Endothelial cell of umbilical vein (primary cell): Measurements from ENCODE around the gene LYPD5. TPM values are rescaled to one million over a fixed set of nuclear protein-coding genes. Genes with fewer than 3 reads are reported as not detected.
"Not testable (repeated sequence)": the region's sequence is repeated elsewhere in the genome, so short reads cannot be mapped to it uniquely, and the experiment has no call there.

Source experiments
- BruUV-seq: library from RNA; stranded (reverse); fragments of 400-500 nt; replicated peaks from 2 replicates; lab custom pipeline; 2021; lab: Mats Ljungman, UMichigan
- CTCF ChIA-PET: fragments of 300-600, 350-600 bp; sonication (Branson Sonifier 250); formaldehyde crosslinking; loops from one replicate; lab custom pipeline; 2021; ENCODE audit warnings: antibody characterized with exemption, inconsistent platforms; lab: Charles Lee
- POLR2A ChIA-PET: fragments of 300-600, 350-600 bp; sonication (Branson Sonifier 250); formaldehyde crosslinking; loops from one replicate; lab custom pipeline; 2021; ENCODE audit warnings: antibody characterized with exemption, inconsistent platforms; lab: Charles Lee
- DNase-seq: peaks from one replicate; pipeline ENCODE4 v3.0.0-alpha.2; 2011; ENCODE audit warnings: low read depth, low spot score
- FAIRE-seq: peaks from 2 replicates; lab custom pipeline; 2011; peaks lifted over from hg19 to GRCh38; lab: Jason Lieb, UNC
- H2AFZ ChIP-seq: 2 replicates; pipeline ENCODE4 v1.6.0; 2012; ENCODE audit warnings: low read depth, low read length, control low read depth, inconsistent platforms
- H3K27ac ChIP-seq: 2 replicates; pipeline ENCODE4 v1.5.1; 2011; ENCODE audit warnings: low read depth, mild to moderate bottlenecking, control low read depth, low read length, moderate library complexity; ENCODE audit not compliant: insufficient read depth
- H3K27me3 ChIP-seq, 2 experiments: 2 replicates each; pipeline versions ENCODE4 v1.6.0 to v1.6.1; 2011; ENCODE audit warnings: low read length in 2 of 2, mixed read lengths in 1 of 2; ENCODE audit not compliant: control insufficient read depth in 2 of 2, insufficient read depth in 2 of 2
- H3K36me3 ChIP-seq, 2 experiments: 2 replicates in 1 of 2; 3 replicates in 1 of 2; pipeline ENCODE4 v1.5.1; 2011; ENCODE audit warnings: low read length in 2 of 2, mild to moderate bottlenecking in 1 of 2, moderate library complexity in 1 of 2; ENCODE audit not compliant: control insufficient read depth in 2 of 2, insufficient read depth in 2 of 2; ENCODE audit errors: extremely low read depth in 1 of 2
- H3K4me1 ChIP-seq: 3 replicates; pipeline ENCODE4 v1.5.1; 2011; ENCODE audit warnings: mild to moderate bottlenecking, low read length; ENCODE audit not compliant: control insufficient read depth, insufficient read depth; ENCODE audit errors: extremely low read depth
- H3K4me2 ChIP-seq: 2 replicates; pipeline ENCODE4 v1.6.1; 2011; ENCODE audit warnings: low read length, control low read depth, mixed read lengths; ENCODE audit not compliant: insufficient read depth
- H3K4me3 ChIP-seq, 3 experiments: fragments of 200-600 bp in 1 of 3; sonication (generic), shearing (Covaris generic) in 1 of 3; replicated peaks in 1 of 3; 2 replicates each; pipeline ENCODE4 v1.5.1; 2011 to 2016; ENCODE audit warnings: control low read depth in 3 of 3, low read length in 3 of 3, mild to moderate bottlenecking in 2 of 3, inconsistent platforms in 1 of 3, low read depth in 1 of 3, moderate library complexity in 1 of 3; ENCODE audit not compliant: insufficient read depth in 1 of 3
- H3K79me2 ChIP-seq: 2 replicates; pipeline ENCODE4 v1.6.0; 2012; ENCODE audit warnings: low read length, inconsistent platforms; ENCODE audit not compliant: control insufficient read depth, insufficient read depth
- H3K9ac ChIP-seq: replicated peaks from 2 replicates; pipeline ENCODE3; 2011; ENCODE audit warnings: low read length, control low read depth; ENCODE audit not compliant: insufficient read depth; ENCODE audit errors: extremely low read depth
- H3K9me1 ChIP-seq: replicated peaks from 3 replicates; pipeline ENCODE4 v1.6.0; 2011; ENCODE audit warnings: mild to moderate bottlenecking, low read length; ENCODE audit not compliant: control insufficient read depth, insufficient read depth; ENCODE audit errors: extremely low read depth
- H3K9me3 ChIP-seq: replicated peaks from 2 replicates; pipeline ENCODE4 v1.5.1; 2012; ENCODE audit warnings: low read length, inconsistent platforms; ENCODE audit not compliant: control insufficient read depth, insufficient read depth
- H4K20me1 ChIP-seq: replicated peaks from 2 replicates; pipeline ENCODE3; 2011; ENCODE audit warnings: mild to moderate bottlenecking, low read length; ENCODE audit not compliant: control insufficient read depth, insufficient read depth; ENCODE audit errors: extremely low read depth
- CTCF ChIP-seq, 2 donors: IDR thresholded peaks; 1 replicate in 1 of 2; 2 replicates in 1 of 2; pipeline ENCODE4 v1.5.1; 2011; ENCODE audit warnings: low read length in 2 of 2, mild to moderate bottlenecking in 2 of 2, moderate library complexity in 2 of 2, control low read depth in 1 of 2, inconsistent platforms in 1 of 2, low read depth in 1 of 2; ENCODE audit not compliant: insufficient read depth in 1 of 2; ENCODE audit errors: extremely low read depth in 1 of 2
- EZH2 ChIP-seq: IDR thresholded peaks from 2 replicates; pipeline ENCODE4 v1.6.1; 2012; ENCODE audit warnings: borderline replicate concordance, low read depth, mild to moderate bottlenecking, moderate library complexity, low read length, inconsistent platforms; ENCODE audit not compliant: severe bottlenecking
- FOS ChIP-seq: IDR thresholded peaks from 2 replicates; pipeline ENCODE4 v1.6.1; 2011; ENCODE audit warnings: mild to moderate bottlenecking, low read length, moderate library complexity, borderline replicate concordance; ENCODE audit not compliant: insufficient read depth
- GATA2 ChIP-seq: IDR thresholded peaks from 2 replicates; pipeline ENCODE4 v1.7.0; 2011; ENCODE audit warnings: low read depth, mild to moderate bottlenecking, moderate library complexity, mixed read lengths, low read length; ENCODE audit not compliant: insufficient read length, insufficient read depth
- JUN ChIP-seq: IDR thresholded peaks from 2 replicates; pipeline ENCODE4 v1.6.1; 2011; ENCODE audit warnings: borderline replicate concordance, low read depth; ENCODE audit not compliant: insufficient read length, insufficient read depth
- MYC ChIP-seq: IDR thresholded peaks from one replicate; pipeline ENCODE4 v1.6.1; 2011; ENCODE audit warnings: mild to moderate bottlenecking, low read depth, low read length
- POLR2A ChIP-seq: IDR thresholded peaks from 2 replicates; pipeline ENCODE4 v1.6.1; 2012; ENCODE audit warnings: low read depth, mild to moderate bottlenecking, control low read depth, low read length
- POLR2AphosphoS5 ChIP-seq: IDR thresholded peaks from 2 replicates; pipeline ENCODE4 v1.6.1; 2012; ENCODE audit warnings: low read depth, mild to moderate bottlenecking, control low read depth, low read length, moderate library complexity; ENCODE audit not compliant: insufficient read depth
- dilution Hi-C: fragments of 300-500 bp; cut with MboI; formaldehyde crosslinking; loops from one replicate; pipeline ENCODE4 v1.15.0; 2019; ENCODE audit warnings: low sequenced_read_pairs; ENCODE audit not compliant: extremely low pct_ligation_motif_present
- intact Hi-C: fragments of 100-400 bp; cut with micrococcal nuclease; formaldehyde crosslinking; loops from one replicate; pipeline ENCODE4 v1.10.0; 2022
- polyA plus RNA-seq, 4 experiments: library from polyadenylated mRNA; depleted of rRNA in 3 of 4; stranded (reverse) in 3 of 4; unstranded in 1 of 4; fragments of >200 nt; gene quantifications; 2 replicates each; pipeline versions ENCODE4 v1.2.1 to v1.2.3, GENCODE V29; 2011 to 2012; ENCODE audit warnings: missing spikeins in 1 of 4
- total RNA-seq: library from RNA; stranded (reverse); gene quantifications from 2 replicates; pipeline ENCODE4 v1.2.3, GENCODE V29; 2021
- TF ChIP-seq, protein P1 (sequence below): IDR thresholded peaks from 2 replicates; pipeline ENCODE4 v1.6.1; 2011; ENCODE audit not compliant: insufficient read depth, insufficient read length

LYPD5 gene
- total and polyA plus RNA-seq, 2 donors (not counting 3 experiments of a cell fraction or from before 2014, with no cell fraction given), result 0.28 TPM; not detected in 1

DNA sequence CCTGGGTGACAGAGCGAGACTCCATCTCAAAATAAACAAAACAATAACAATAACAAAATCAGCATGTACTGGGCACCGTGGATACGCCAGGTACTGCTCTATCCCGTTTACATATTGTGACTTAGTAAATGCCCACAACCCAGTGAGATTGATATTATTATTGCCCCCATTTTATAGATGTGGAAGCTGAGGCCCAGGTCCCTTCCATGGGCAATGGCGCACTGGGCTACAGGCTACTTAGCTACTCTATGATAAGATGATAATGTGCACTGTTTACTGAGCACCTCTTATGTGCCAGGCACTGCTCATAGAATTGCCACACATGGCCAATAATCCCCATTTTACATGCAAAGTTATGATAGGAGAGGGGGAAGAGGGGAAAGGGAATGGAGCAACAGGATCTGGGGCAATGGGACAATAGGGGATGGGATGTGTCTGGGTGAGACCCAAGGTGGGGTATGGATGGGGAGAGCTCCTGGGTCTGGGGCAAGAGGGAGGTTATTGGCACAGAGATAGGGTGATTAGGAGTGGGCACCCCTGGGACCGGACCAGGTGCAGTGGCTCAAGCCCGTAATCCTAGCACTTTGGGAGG lies 26.9 kb downstream of the LYPD5 start:
- Histone ChIP-seq H3K27ac (no peak overlapping the region), H3K9me3 (no peaks in the 10 kb centered on the region), H3K79me2 (no peaks in the 10 kb centered on the region), H3K4me1 (peaks cover 25% of the 10 kb centered on the region), H3K36me3 (no peaks in the 10 kb centered on the region), H3K4me2 (no peak overlapping the region), H4K20me1 (no peaks in the 10 kb centered on the region), H3K4me3 (no peak overlapping the region), H3K27me3 (peaks cover 0 to 3% of the 10 kb centered on the region in 2 experiments), H3K9ac (no peak overlapping the region), H3K9me1 (no peaks in the 10 kb centered on the region), H2AFZ (no peak overlapping the region)
- POLR2A ChIA-PET, result no interaction called here
- FAIRE-seq, result no peak
- intact Hi-C loops, result no loop called here
- dilution Hi-C loops, result no loop called here
- no peak for DNase-seq
- CTCF ChIA-PET, result interaction anchor here (1.3 to 6.8 kb wide), 8 partner anchors 9 to 54 kb away, joined by 3 to 114 read pairs (median 10); partner anchors contain the start of gene SMG9
- no TSS peak for BruUV-seq
- TF ChIP-seq GATA2, result no peak
- no peak for TF ChIP-seq JUN
- TF ChIP-seq MYC, result no peak
- no peak for TF ChIP-seq POLR2AphosphoS5
- no peak for TF ChIP-seq CTCF (IDR thresholded peaks at IDR 0.05; ENCODE audit: extremely low read depth in 1 of 2, insufficient read depth in 1 of 2, low read depth in 1 of 2, low read length in 2 of 2)
- TF ChIP-seq FOS, result no peak
- TF ChIP-seq, protein P1, sequence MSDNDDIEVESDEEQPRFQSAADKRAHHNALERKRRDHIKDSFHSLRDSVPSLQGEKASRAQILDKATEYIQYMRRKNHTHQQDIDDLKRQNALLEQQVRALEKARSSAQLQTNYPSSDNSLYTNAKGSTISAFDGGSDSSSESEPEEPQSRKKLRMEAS, result no peak
- TF ChIP-seq EZH2, result no peak
- no peak for TF ChIP-seq POLR2A

- Histone ChIP-seq H2AFZ (peak overlapping the region; percentile 79), H3K4me1 (peaks cover 25% of the 10 kb centered on the region)
- FAIRE-seq, H3K9ac ChIP-seq, H3K27me3 ChIP-seq, dilution Hi-C loops, H3K4me3 ChIP-seq, H3K9me1 ChIP-seq, H3K4me2 ChIP-seq, DNase-seq, H3K79me2 ChIP-seq, H3K36me3 ChIP-seq, H3K27ac ChIP-seq, H4K20me1 ChIP-seq, H3K9me3 ChIP-seq, POLR2A ChIA-PET, BruUV-seq: not testable (repeated sequence)
- intact Hi-C loops, result loop anchor here (1.0 kb wide), 2 partner anchors 9 to 30 kb away; no protein-coding TSS in a partner anchor
- CTCF ChIA-PET, result interaction anchor here (0.9 to 6.8 kb wide), 22 partner anchors 8 to 106 kb away, joined by 3 to 114 read pairs (median 6); partner anchors contain the start of gene SMG9
Measured at GRCh38 chr19:43774940-43775258, 27.3 kb downstream of the LYPD5 start.
